T follicular helper cell (primary cell): ENCODE measurements around the gene SLC6A12.
"Not testable (repeated sequence)": the region's sequence is repeated elsewhere in the genome, so short reads cannot be mapped to it uniquely, and the experiment has no call there.

Source experiments
- DNase-seq: peaks from one replicate; pipeline ENCODE4 v3.0.0-alpha.2; 2020; ENCODE audit warnings: low read depth

SLC6A12 gene

GRCh38 chr12:197347-197746 is 16.6 kb downstream of the SLC6A12 start:
- no peak for DNase-seq

- no peak for DNase-seq
Observed at GRCh38 chr12:196436-196835, 17.5 kb downstream of the SLC6A12 start.

- no peak for DNase-seq
Observed at GRCh38 chr12:195951-196350, 18.0 kb downstream of the SLC6A12 start.

GRCh38 chr12:195156-195555 is 18.8 kb downstream of the SLC6A12 start:
- no peak for DNase-seq

- no peak for DNase-seq
Observed at GRCh38 chr12:194276-194675, 19.7 kb downstream of the SLC6A12 start.

- DNase-seq: no peak
Observed at GRCh38 chr12:193261-193660, 20.7 kb downstream of the SLC6A12 start.

- DNase-seq: no peak
Observed at GRCh38 chr12:191541-191940, 22.4 kb downstream of the SLC6A12 start.

GRCh38 chr12:190881-191280 is 23.1 kb downstream of the SLC6A12 start:
- no peak for DNase-seq

- DNase-seq: no peak
Observed at GRCh38 chr12:189622-189962, 24.4 kb downstream of the SLC6A12 start.

GRCh38 chr12:188910-189621 is 24.9 kb downstream of the SLC6A12 start:
- no peak for DNase-seq

GRCh38 chr12:187986-188909 is 25.7 kb downstream of the SLC6A12 start:
- not testable (repeated sequence) for DNase-seq

GRCh38 chr12:186006-186625 is 27.8 kb downstream of the SLC6A12 start:
- DNase-seq: no peak

- no peak for DNase-seq
Observed at GRCh38 chr12:185576-185955, 28.4 kb downstream of the SLC6A12 start.

GRCh38 chr12:184811-185575 is 29.0 kb downstream of the SLC6A12 start:
- DNase-seq: no peak

GRCh38 chr12:182381-182892 is 31.5 kb downstream of the SLC6A12 start:
- no peak for DNase-seq

GRCh38 chr12:181921-182320 is 32.0 kb downstream of the SLC6A12 start:
- DNase-seq: no peak

- no peak for DNase-seq
Observed at GRCh38 chr12:180445-180844, 33.5 kb downstream of the SLC6A12 start.

- no peak for DNase-seq
Observed at GRCh38 chr12:179885-180284, 34.1 kb downstream of the SLC6A12 start.

- no peak for DNase-seq
Observed at GRCh38 chr12:179131-179884, 34.6 kb downstream of the SLC6A12 start.

- DNase-seq: no peak
Observed at GRCh38 chr12:178829-179109, 35.2 kb downstream of the SLC6A12 start.
